ENCODE data around the gene RMI2. TPM values are rescaled to one million over a fixed set of nuclear protein-coding genes. Genes with fewer than 3 reads are reported as not detected.
A peak's percentile ranks its signal among the peaks of the same experiment; 100 is the strongest.

Gene RMI2
- total and polyA plus RNA-seq, 9 donors, result 5.7 to 12.5 (median 9.2) TPM

GRCh38 chr16:11354407-11354732, 9.1 kb downstream of the RMI2 start:
- Histone ChIP-seq H3K4me3 (ENCODE audit: low read length) (no peak overlapping the region), H3K27me3 (ENCODE audit: control insufficient read depth, insufficient read depth, low read length) (peaks cover 2% of the 10 kb centered on the region), H3K4me1 (ENCODE audit: control insufficient read depth, insufficient read depth, low read length) (peaks cover 49% of the 10 kb centered on the region), H3K36me3 (ENCODE audit: control insufficient read depth, insufficient read depth, low read length) (no peaks in the 10 kb centered on the region), H3K27ac (ENCODE audit: low read length) (no peak overlapping the region), H3K9me3 (replicated peaks; ENCODE audit: control insufficient read depth, low read depth, low read length) (peaks cover 2% of the 10 kb centered on the region)
- no peak for DNase-seq
- 56% methylated on average over 1 of the region's 5 CpGs for WGBS (ENCODE audit: insufficient coverage)

- 55% methylated on average over 8 of the region's 11 CpGs for WGBS (ENCODE audit: insufficient coverage)
- H3K4me3 ChIP-seq (ENCODE audit: low read length), result no peak overlapping the region
- H3K4me1 ChIP-seq (ENCODE audit: control insufficient read depth, insufficient read depth, low read length), result peaks cover 44% of the 10 kb centered on the region
- peaks cover 2% of the 10 kb centered on the region for H3K27me3 ChIP-seq (ENCODE audit: control insufficient read depth, insufficient read depth, low read length)
- DNase-seq, result no peak
- H3K27ac ChIP-seq (ENCODE audit: low read length), result peak overlapping the region; percentile 33
- H3K9me3 ChIP-seq (replicated peaks; ENCODE audit: control insufficient read depth, low read depth, low read length), result peaks cover 2% of the 10 kb centered on the region
- no peaks in the 10 kb centered on the region for H3K36me3 ChIP-seq (ENCODE audit: control insufficient read depth, insufficient read depth, low read length)
Observed at GRCh38 chr16:11354733-11355574, 9.7 kb downstream of the RMI2 start.

GRCh38 chr16:11355862-11356261, 10.6 kb downstream of the RMI2 start:
- Histone ChIP-seq H3K9me3 (replicated peaks; ENCODE audit: control insufficient read depth, low read depth, low read length) (peaks cover 2% of the 10 kb centered on the region), H3K4me1 (ENCODE audit: control insufficient read depth, insufficient read depth, low read length) (peaks cover 44% of the 10 kb centered on the region), H3K27ac (ENCODE audit: low read length) (no peak overlapping the region), H3K36me3 (ENCODE audit: control insufficient read depth, insufficient read depth, low read length) (no peaks in the 10 kb centered on the region), H3K4me3 (ENCODE audit: low read length) (no peak overlapping the region), H3K27me3 (ENCODE audit: control insufficient read depth, insufficient read depth, low read length) (peaks cover 3% of the 10 kb centered on the region)
- DNase-seq, result no peak
- 50% methylated on average over 7 of the region's 8 CpGs for WGBS (ENCODE audit: insufficient coverage)

GRCh38 chr16:11356573-11357331, 11.5 kb downstream of the RMI2 start:
- H3K36me3 ChIP-seq (ENCODE audit: control insufficient read depth, insufficient read depth, low read length), result no peaks in the 10 kb centered on the region
- DNase-seq, result peak; percentile 56
- no peak overlapping the region for H3K27ac ChIP-seq (ENCODE audit: low read length)
- peaks cover 6% of the 10 kb centered on the region for H3K27me3 ChIP-seq (ENCODE audit: control insufficient read depth, insufficient read depth, low read length)
- peaks cover 48% of the 10 kb centered on the region for H3K4me1 ChIP-seq (ENCODE audit: control insufficient read depth, insufficient read depth, low read length)
- WGBS (ENCODE audit: insufficient coverage), result 54% methylated on average over 8 of the region's 15 CpGs
- H3K4me3 ChIP-seq (ENCODE audit: low read length), result no peak overlapping the region
- H3K9me3 ChIP-seq (replicated peaks; ENCODE audit: control insufficient read depth, low read depth, low read length), result peaks cover 2% of the 10 kb centered on the region

GRCh38 chr16:11358531-11358930, 13.3 kb downstream of the RMI2 start:
- H3K4me1 ChIP-seq (ENCODE audit: control insufficient read depth, insufficient read depth, low read length), result peaks cover 55% of the 10 kb centered on the region
- no peak for DNase-seq

GRCh38 chr16:11359370-11359769, 14.1 kb downstream of the RMI2 start:
- no peak for DNase-seq
- Histone ChIP-seq H3K9me3 (replicated peaks; ENCODE audit: control insufficient read depth, low read depth, low read length) (no peaks in the 10 kb centered on the region), H3K27me3 (ENCODE audit: control insufficient read depth, insufficient read depth, low read length) (peaks cover 6% of the 10 kb centered on the region), H3K4me3 (ENCODE audit: low read length) (no peak overlapping the region), H3K27ac (ENCODE audit: low read length) (no peak overlapping the region), H3K4me1 (ENCODE audit: control insufficient read depth, insufficient read depth, low read length) (peaks cover 53% of the 10 kb centered on the region), H3K36me3 (ENCODE audit: control insufficient read depth, insufficient read depth, low read length) (no peaks in the 10 kb centered on the region)
- WGBS (ENCODE audit: insufficient coverage), result 60% methylated on average over 1 of the region's 5 CpGs

More at GRCh38 chr16:11358531-11358930, 13.3 kb downstream of the RMI2 start:
- Histone ChIP-seq H3K36me3 (ENCODE audit: control insufficient read depth, insufficient read depth, low read length) (no peaks in the 10 kb centered on the region), H3K4me3 (ENCODE audit: low read length) (no peak overlapping the region), H3K9me3 (replicated peaks; ENCODE audit: control insufficient read depth, low read depth, low read length) (no peaks in the 10 kb centered on the region), H3K27ac (ENCODE audit: low read length) (no peak overlapping the region), H3K27me3 (ENCODE audit: control insufficient read depth, insufficient read depth, low read length) (peaks cover 6% of the 10 kb centered on the region)
- 70% methylated on average over 7 of the region's 7 CpGs for WGBS (ENCODE audit: insufficient coverage)

- 14% methylated on average over 1 of the region's 13 CpGs for WGBS (ENCODE audit: insufficient coverage)
- Histone ChIP-seq H3K27ac (ENCODE audit: low read length) (peak overlapping the region; percentile 54), H3K36me3 (ENCODE audit: control insufficient read depth, insufficient read depth, low read length) (no peaks in the 10 kb centered on the region), H3K27me3 (ENCODE audit: control insufficient read depth, insufficient read depth, low read length) (peaks cover 5% of the 10 kb centered on the region), H3K9me3 (replicated peaks; ENCODE audit: control insufficient read depth, low read depth, low read length) (no peaks in the 10 kb centered on the region), H3K4me1 (ENCODE audit: control insufficient read depth, insufficient read depth, low read length) (peaks cover 44% of the 10 kb centered on the region), H3K4me3 (ENCODE audit: low read length) (no peak overlapping the region)
- peak; percentile 84 for DNase-seq
Observed at GRCh38 chr16:11360641-11361373, 15.5 kb downstream of the RMI2 start.

- H3K4me3 ChIP-seq (ENCODE audit: low read length), result no peak overlapping the region
- H3K4me1 ChIP-seq (ENCODE audit: control insufficient read depth, insufficient read depth, low read length), result peaks cover 38% of the 10 kb centered on the region
- H3K36me3 ChIP-seq (ENCODE audit: control insufficient read depth, insufficient read depth, low read length), result no peaks in the 10 kb centered on the region
- WGBS (ENCODE audit: insufficient coverage), result 57% methylated on average over 8 of the region's 16 CpGs
- DNase-seq, result no peak
- peaks cover 5% of the 10 kb centered on the region for H3K27me3 ChIP-seq (ENCODE audit: control insufficient read depth, insufficient read depth, low read length)
- peak overlapping the region; percentile 47 for H3K27ac ChIP-seq (ENCODE audit: low read length)
- no peaks in the 10 kb centered on the region for H3K9me3 ChIP-seq (replicated peaks; ENCODE audit: control insufficient read depth, low read depth, low read length)
Observed at GRCh38 chr16:11361701-11362451, 16.6 kb downstream of the RMI2 start.

GRCh38 chr16:11363927-11364258, 18.6 kb downstream of the RMI2 start:
- DNase-seq, result no peak
- H3K27me3 ChIP-seq (ENCODE audit: control insufficient read depth, insufficient read depth, low read length), result peaks cover 5% of the 10 kb centered on the region
- H3K4me3 ChIP-seq (ENCODE audit: low read length), result no peak overlapping the region
- no peaks in the 10 kb centered on the region for H3K36me3 ChIP-seq (ENCODE audit: control insufficient read depth, insufficient read depth, low read length)
- H3K4me1 ChIP-seq (ENCODE audit: control insufficient read depth, insufficient read depth, low read length), result peaks cover 23% of the 10 kb centered on the region
- WGBS (ENCODE audit: insufficient coverage), result 76% methylated on average over 5 of the region's 7 CpGs
- H3K9me3 ChIP-seq (replicated peaks; ENCODE audit: control insufficient read depth, low read depth, low read length), result no peaks in the 10 kb centered on the region
- no peak overlapping the region for H3K27ac ChIP-seq (ENCODE audit: low read length)
